B cell (primary cell): ENCODE measurements around the gene PNLDC1. TPM values are rescaled to one million over a fixed set of nuclear protein-coding genes. Genes with fewer than 3 reads are reported as not detected.
"Not testable (repeated sequence)": the region's sequence is repeated elsewhere in the genome, so short reads cannot be mapped to it uniquely, and the experiment has no call there.

ENCODE experiments used
- ATAC-seq: fragments of 200-7000 bp; cut with Tn5 transposase; one replicate; pipeline ENCODE4 v1.10.0; 2021; ENCODE audit warnings: low read depth, mild to moderate bottlenecking, moderate number of reproducible peaks, moderate library complexity
- CTCF ChIA-PET: fragments of 350-600 bp; sonication (Branson Sonifier 250); formaldehyde crosslinking; loops from one replicate; lab custom pipeline; 2021; ENCODE audit warnings: antibody characterized with exemption, inconsistent platforms; lab: Charles Lee
- POLR2A ChIA-PET: fragments of 350-600 bp; sonication (Branson Sonifier 250); formaldehyde crosslinking; loops from one replicate; lab custom pipeline; 2021; ENCODE audit warnings: antibody characterized with exemption; lab: Charles Lee
- DNase-seq: peaks from one replicate; pipeline ENCODE4 v3.0.0; 2013
- H2AFZ ChIP-seq: 2 replicates; pipeline ENCODE4 v1.6.1; 2012; ENCODE audit warnings: mild to moderate bottlenecking, low read depth, low read length; ENCODE audit not compliant: insufficient read depth, poor library complexity, severe bottlenecking
- H3K27ac ChIP-seq, 2 donors: 1 replicate in 1 of 2; 2 replicates in 1 of 2; pipeline ENCODE4 v1.5.1; 2012 to 2013; ENCODE audit warnings: low read length in 2 of 2, mild to moderate bottlenecking in 2 of 2, moderate library complexity in 1 of 2
- H3K27me3 ChIP-seq, 4 experiments: fragments of 200-600 bp in 1 of 4; sonication (generic) in 1 of 4; replicated peaks in 1 of 4; 1 replicate in 2 of 4; 2 replicates in 2 of 4; pipeline versions ENCODE4 v1.6.1 to v1.7.0; 2013 to 2016; ENCODE audit warnings: low read length in 3 of 4, mild to moderate bottlenecking in 2 of 4, mixed read lengths in 1 of 4, moderate library complexity in 1 of 4; ENCODE audit not compliant: insufficient read depth in 4 of 4, control insufficient read depth in 3 of 4; ENCODE audit errors: control extremely low read depth in 1 of 4
- H3K36me3 ChIP-seq, 2 experiments: replicated peaks in 1 of 2; 1 replicate in 1 of 2; 2 replicates in 1 of 2; pipeline versions ENCODE4 v1.6.1 to v1.7.1; 2013; ENCODE audit warnings: low read length in 1 of 2; ENCODE audit not compliant: insufficient read depth in 2 of 2, control insufficient read depth in 1 of 2; ENCODE audit errors: control extremely low read depth in 1 of 2, extremely low read depth in 1 of 2
- H3K4me1 ChIP-seq, 2 donors: fragments of 200-600 bp in 1 of 2; sonication (generic) in 1 of 2; 1 replicate in 1 of 2; 2 replicates in 1 of 2; pipeline versions ENCODE4 v1.5.1 to v1.6.1; 2013 to 2017; ENCODE audit warnings: low read length in 2 of 2; ENCODE audit not compliant: control insufficient read depth in 2 of 2, insufficient read depth in 2 of 2
- H3K4me2 ChIP-seq: replicated peaks from 2 replicates; pipeline ENCODE3; 2012; ENCODE audit warnings: mild to moderate bottlenecking, low read depth, low read length; ENCODE audit not compliant: poor library complexity, severe bottlenecking
- H3K4me3 ChIP-seq, 5 experiments: fragments of 200-600 bp in 1 of 5; sonication (generic) in 1 of 5; 1 replicate in 3 of 5; 2 replicates in 2 of 5; pipeline versions ENCODE4 v1.5.1 to v1.7.0; 2011 to 2016; ENCODE audit warnings: low read length in 4 of 5, mild to moderate bottlenecking in 4 of 5, low read depth in 2 of 5, control low read depth in 1 of 5, moderate library complexity in 1 of 5; ENCODE audit not compliant: insufficient read depth in 1 of 5; ENCODE audit errors: control extremely low read depth in 1 of 5, extremely low read depth in 1 of 5
- H3K79me2 ChIP-seq: fragments of 200-600 bp; sonication (generic); one replicate; pipeline ENCODE4 v1.6.0; 2016; ENCODE audit warnings: low read length; ENCODE audit not compliant: control insufficient read depth, insufficient read depth
- H3K9ac ChIP-seq: fragments of 200-600 bp; sonication (generic); 2 replicates; pipeline ENCODE4 v1.6.1; 2017; ENCODE audit warnings: mild to moderate bottlenecking, low read length, moderate library complexity
- H3K9me3 ChIP-seq, 3 donors: one replicate each; pipeline versions ENCODE4 v1.6.1 to v1.7.1; 2013; ENCODE audit warnings: low read length in 2 of 3; ENCODE audit not compliant: control insufficient read depth in 2 of 3, insufficient read depth in 1 of 3; ENCODE audit errors: control extremely low read depth in 1 of 3
- H4K20me1 ChIP-seq: 2 replicates; pipeline ENCODE4 v1.6.0; 2012; ENCODE audit warnings: mild to moderate bottlenecking, low read length; ENCODE audit not compliant: insufficient read depth, control insufficient read depth, poor library complexity, severe bottlenecking
- H3K27ac Mint-ChIP-seq: one replicate; pipeline ENCODE4 v1.8.0; 2021; ENCODE audit warnings: mixed read lengths
- H3K27me3 Mint-ChIP-seq: one replicate; pipeline ENCODE4 v1.8.0; 2021; ENCODE audit warnings: mixed read lengths
- H3K4me1 Mint-ChIP-seq: one replicate; pipeline ENCODE4 v1.8.0; 2021; ENCODE audit warnings: mixed read lengths
- H3K4me3 Mint-ChIP-seq: one replicate; pipeline ENCODE4 v1.8.0; 2021; ENCODE audit warnings: mixed read lengths
- H3K9me3 Mint-ChIP-seq: one replicate; pipeline ENCODE4 v1.8.0; 2022; ENCODE audit warnings: mixed read lengths; ENCODE audit not compliant: insufficient read depth
- CTCF ChIP-seq: fragments of 200-600 bp; IDR thresholded peaks from one replicate; pipeline ENCODE4 v1.8.0; 2022; ENCODE audit warnings: antibody characterized with exemption, mild to moderate bottlenecking
- EZH2 ChIP-seq: IDR thresholded peaks from 2 replicates; pipeline ENCODE4 v1.6.1; 2012; ENCODE audit warnings: borderline replicate concordance, low read depth, mild to moderate bottlenecking, moderate library complexity, low read length; ENCODE audit not compliant: insufficient read depth, poor library complexity, severe bottlenecking
- WGBS: methylation state at CpG from one replicate; pipeline ENCODE4 v1.1.5; 2013; ENCODE audit warnings: missing lambda C conversion rate; ENCODE audit not compliant: insufficient coverage; 5-methylcytosine and 5-hydroxymethylcytosine counted together
- intact Hi-C: fragments of 100-400 bp; cut with micrococcal nuclease; formaldehyde crosslinking; loops from one replicate; pipeline ENCODE4 v1.10.0; 2022
- polyA plus RNA-seq: library from polyadenylated mRNA; depleted of rRNA; stranded (reverse); fragments of >200 nt; gene quantifications from 2 replicates; pipeline ENCODE4 v1.2.3, GENCODE V29; 2012
- total RNA-seq, 2 donors: library from RNA; stranded (reverse); fragments of 120-200 nt in 1 of 2; gene quantifications; 1 replicate in 1 of 2; 2 replicates in 1 of 2; pipeline versions ENCODE4 v1.2.3 to v1.2.4, GENCODE V29; 2013 to 2022

Gene PNLDC1
- total and polyA plus RNA-seq, 2 donors (not counting 1 experiment from before 2014, with no cell fraction given) = 0.13 to 0.71 TPM

DNA sequence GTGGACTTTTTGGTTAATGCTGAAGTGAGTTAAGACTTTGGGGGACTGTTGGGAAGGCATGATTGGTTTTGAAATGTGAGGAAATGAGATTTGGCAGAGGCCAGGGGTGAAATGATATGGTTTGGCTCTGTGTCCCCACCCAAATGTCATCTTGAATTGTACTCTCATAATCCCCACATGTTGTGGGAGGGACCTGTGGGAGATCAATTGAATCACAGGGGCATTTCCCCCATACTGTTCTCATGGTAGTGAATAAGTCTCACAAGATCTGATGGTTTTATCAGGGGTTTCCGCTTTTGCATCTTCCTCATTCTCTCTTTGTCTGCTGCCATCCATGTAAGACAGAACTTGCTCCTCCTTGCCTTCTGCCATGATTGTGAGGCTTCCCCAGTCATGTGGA, 49.8 kb downstream of the PNLDC1 start:
- WGBS = 100% methylated on average over 1 of the region's 1 CpG
- POLR2A ChIA-PET, H3K9me3 Mint-ChIP-seq, intact Hi-C loops, H3K4me1 Mint-ChIP-seq, H3K4me3 Mint-ChIP-seq, H3K4me1 ChIP-seq, H2AFZ ChIP-seq, H3K27me3 Mint-ChIP-seq, H3K36me3 ChIP-seq, H4K20me1 ChIP-seq, H3K79me2 ChIP-seq, H3K4me3 ChIP-seq, H3K27me3 ChIP-seq, H3K9ac ChIP-seq, ATAC-seq, H3K27ac Mint-ChIP-seq, H3K27ac ChIP-seq, CTCF ChIA-PET, H3K4me2 ChIP-seq, DNase-seq: not testable (repeated sequence)
- peaks cover 0 to 12% (median 0%) of the 10 kb centered on the region in 3 donors for H3K9me3 ChIP-seq

DNA sequence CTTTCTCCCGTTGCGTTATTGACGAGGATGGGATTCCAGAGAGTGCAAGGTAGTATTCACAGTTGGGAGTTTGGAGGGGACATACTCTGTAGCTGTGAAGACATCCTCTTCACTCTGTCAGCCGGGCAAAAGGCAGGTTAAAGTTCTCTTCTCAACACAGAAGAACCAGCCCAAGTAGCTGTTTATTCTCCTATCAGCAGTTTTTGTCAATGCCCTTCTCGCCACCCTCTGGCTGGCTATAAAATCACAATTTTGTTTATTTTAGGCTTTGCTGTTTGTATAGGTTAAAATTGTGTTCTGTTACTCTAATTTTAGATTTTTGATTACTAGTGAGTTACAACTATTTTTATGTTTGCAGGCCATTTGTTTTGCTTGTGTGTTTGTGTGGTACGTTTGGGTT, 52.8 kb downstream of the PNLDC1 start:
- H3K4me1 ChIP-seq = no peaks in the 10 kb centered on the region
- Mint-ChIP-seq H3K27ac (no peak overlapping the region), H3K9me3 (peaks cover 6% of the 10 kb centered on the region), H3K4me3 (no peak overlapping the region), H3K27me3 (peaks cover 10% of the 10 kb centered on the region), H3K4me1 (no peaks in the 10 kb centered on the region)
- no peak overlapping the region for H3K9ac ChIP-seq
- H3K27me3 ChIP-seq = peaks cover 0 to 2% (median 0%) of the 10 kb centered on the region in 4 experiments
- DNase-seq (peak; percentile 15), ATAC-seq (no peak)
- no peak overlapping the region for H3K4me2 ChIP-seq
- intact Hi-C loops = loop anchor here (1.0 kb wide), 1 partner anchor 162 kb away; no protein-coding TSS in a partner anchor
- H3K9me3 ChIP-seq = peaks cover 0 to 12% (median 3%) of the 10 kb centered on the region in 3 donors
- peak overlapping the region; percentile 33 for H2AFZ ChIP-seq
- TF ChIP-seq CTCF (peak; percentile 14), EZH2 (no peak)
- H3K79me2 ChIP-seq = no peaks in the 10 kb centered on the region
- no peaks in the 10 kb centered on the region for H3K36me3 ChIP-seq
- ChIA-PET POLR2A (no interaction called here), CTCF (interaction anchor here (1.0 to 1.8 kb wide), 3 partner anchors 11 to 161 kb away, joined by 3 to 9 read pairs (median 8); partner anchors contain the start of gene SOD2)
- H3K4me3 ChIP-seq = no peak overlapping the region
- no peaks in the 10 kb centered on the region for H4K20me1 ChIP-seq
- H3K27ac ChIP-seq = no peak overlapping the region
- 63% methylated on average over 4 of the region's 6 CpGs for WGBS
